ENCODE data around the gene ZP2. TPM values are rescaled to one million over a fixed set of nuclear protein-coding genes. Genes with fewer than 3 reads are reported as not detected.
A peak's percentile ranks its signal among the peaks of the same experiment; 100 is the strongest.
"Not testable (repeated sequence)": the region's sequence is repeated elsewhere in the genome, so short reads cannot be mapped to it uniquely, and the experiment has no call there.

Gene ZP2
- total and polyA plus RNA-seq, 11 donors = not detected

- H3K4me3 ChIP-seq = peak within 1 kb of the TSS; percentile 74 to 95 (median 88)
- peaks cover 17 to 59% (median 40%) of the 10 kb centered on the region in 12 donors for H3K4me1 ChIP-seq
- H3K36me3 ChIP-seq = peaks cover 0 to 27% (median 4%) of the 10 kb centered on the region in 9 donors
- ATAC-seq = peak; percentile 81 to 93 (median 90)
- peak within 1 kb of the TSS; percentile 72 to 94 (median 88) for H3K27ac ChIP-seq
- intact Hi-C loops (cut with DNase I) = loop anchor here in 8 of 10 donors (1.0 to 10.0 kb wide), 12 partner anchors 13 to 1166 kb away; partner anchors contain the start of genes CRYM (in 1 of the 8) and UQCRC2 (in 1 of the 8)
- TF ChIP-seq, protein P1, sequence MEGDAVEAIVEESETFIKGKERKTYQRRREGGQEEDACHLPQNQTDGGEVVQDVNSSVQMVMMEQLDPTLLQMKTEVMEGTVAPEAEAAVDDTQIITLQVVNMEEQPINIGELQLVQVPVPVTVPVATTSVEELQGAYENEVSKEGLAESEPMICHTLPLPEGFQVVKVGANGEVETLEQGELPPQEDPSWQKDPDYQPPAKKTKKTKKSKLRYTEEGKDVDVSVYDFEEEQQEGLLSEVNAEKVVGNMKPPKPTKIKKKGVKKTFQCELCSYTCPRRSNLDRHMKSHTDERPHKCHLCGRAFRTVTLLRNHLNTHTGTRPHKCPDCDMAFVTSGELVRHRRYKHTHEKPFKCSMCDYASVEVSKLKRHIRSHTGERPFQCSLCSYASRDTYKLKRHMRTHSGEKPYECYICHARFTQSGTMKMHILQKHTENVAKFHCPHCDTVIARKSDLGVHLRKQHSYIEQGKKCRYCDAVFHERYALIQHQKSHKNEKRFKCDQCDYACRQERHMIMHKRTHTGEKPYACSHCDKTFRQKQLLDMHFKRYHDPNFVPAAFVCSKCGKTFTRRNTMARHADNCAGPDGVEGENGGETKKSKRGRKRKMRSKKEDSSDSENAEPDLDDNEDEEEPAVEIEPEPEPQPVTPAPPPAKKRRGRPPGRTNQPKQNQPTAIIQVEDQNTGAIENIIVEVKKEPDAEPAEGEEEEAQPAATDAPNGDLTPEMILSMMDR (IDR thresholded peaks at IDR 0.05) = peak in 3 of 12 donors; percentile 12 to 14 (median 13)
- TF ChIP-seq POLR2A (IDR thresholded peaks at IDR 0.05) = peak in 1 of 2 donors; percentile 69
- WGBS, 4 donors = 0 to 2% (median 1%) methylated on average over 24 to 59 of the region's 59 CpGs
- DNase-seq = peak; percentile 85 to 93 (median 88)
- no peaks in the 10 kb centered on the region for H3K27me3 ChIP-seq
- H3K9me3 ChIP-seq = no peaks in the 10 kb centered on the region
Observed at GRCh38 chr16:21158208-21159110, 52.9 kb downstream of the ZP2 start, which contains the start of gene LDAF1. Gene LDAF1, plus strand, starts transcription at chr16:21158674. Its CDS starts 2,509 bp downstream, at chr16:21161183.

GRCh38 chr16:21157632-21158031, 53.7 kb downstream of the ZP2 start:
- H3K9me3 ChIP-seq = no peaks in the 10 kb centered on the region
- intact Hi-C loops (cut with DNase I) = loop anchor here in 9 of 10 donors (1.0 to 10.0 kb wide), 12 partner anchors 120 to 1167 kb away; partner anchors contain the start of genes CRYM (in 1 of the 9) and UQCRC2 (in 1 of the 9)
- peak overlapping the region in 8 of 12 donors; percentile 77 to 94 (median 90) for H3K27ac ChIP-seq
- TF ChIP-seq, protein P1 (IDR thresholded peaks at IDR 0.05) = no peak
- TF ChIP-seq POLR2A (IDR thresholded peaks at IDR 0.05) = no peak
- ATAC-seq (no peak), DNase-seq (no peak)
- peaks cover 13 to 51% (median 32%) of the 10 kb centered on the region in 12 donors for H3K4me1 ChIP-seq
- WGBS, 4 donors = 77 to 81% (median 79%) methylated on average over 5 of the region's 5 CpGs
- H3K27me3 ChIP-seq = no peaks in the 10 kb centered on the region
- peak overlapping the region in 4 of 12 donors; percentile 88 to 92 (median 90) for H3K4me3 ChIP-seq
- H3K36me3 ChIP-seq = peaks cover 0 to 19% (median 0%) of the 10 kb centered on the region in 9 donors

DNA sequence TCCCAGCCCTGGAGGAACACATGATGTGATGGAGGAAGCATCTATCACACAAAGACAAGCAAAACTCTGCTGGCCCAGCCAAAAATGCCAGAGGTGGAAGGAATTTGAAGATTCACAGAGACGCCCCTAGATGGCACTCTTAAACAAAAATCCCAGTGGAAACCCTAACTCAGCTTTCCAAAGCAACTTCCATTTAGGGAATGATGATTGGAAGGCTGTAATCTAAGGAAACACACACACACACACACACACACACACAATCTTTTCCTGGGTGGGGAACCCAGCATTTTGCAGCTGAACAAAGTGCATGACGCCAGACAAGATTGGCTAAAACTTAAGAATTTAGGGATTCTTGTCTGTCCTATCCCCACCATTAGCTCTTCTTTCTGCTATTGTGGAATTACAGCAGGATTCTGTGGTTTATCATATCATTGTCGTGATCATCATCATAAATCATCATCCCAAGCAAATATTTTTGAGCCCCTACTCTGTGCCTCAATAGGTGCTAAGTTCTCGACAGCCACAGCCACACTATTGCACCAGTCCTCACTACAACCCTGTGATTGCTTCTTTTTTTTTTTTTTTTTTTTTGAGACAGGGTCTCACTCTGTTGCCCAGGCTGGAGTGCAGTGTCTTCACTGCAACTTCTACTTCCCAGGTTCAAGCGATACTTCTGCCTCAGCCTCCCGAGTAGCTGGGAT, 54.5 kb downstream of the ZP2 start:
- Histone ChIP-seq H3K36me3 (peaks cover 0 to 14% (median 0%) of the 10 kb centered on the region in 9 donors), H3K27me3 (no peaks in the 10 kb centered on the region), H3K27ac (peak overlapping the region in 1 of 12 donors; percentile 92), H3K4me1 (peaks cover 9 to 43% (median 26%) of the 10 kb centered on the region in 12 donors), H3K4me3 (no peak overlapping the region), H3K9me3 (no peaks in the 10 kb centered on the region)
- intact Hi-C loops (cut with DNase I) = loop anchor here in 9 of 10 donors (1.0 to 10.0 kb wide), 12 partner anchors 120 to 1168 kb away; partner anchors contain the start of genes CRYM (in 1 of the 9) and UQCRC2 (in 1 of the 9)
- peak in 3 of 5 donors; percentile 35 to 40 (median 37) for DNase-seq
- peak in 1 of 4 donors; percentile 16 for ATAC-seq
- WGBS, 4 donors = 46 to 51% (median 48%) methylated on average over 6 of the region's 6 CpGs
- TF ChIP-seq, protein P1 (IDR thresholded peaks at IDR 0.05) = peak; percentile 31 to 73 (median 64)
- TF ChIP-seq POLR2A (IDR thresholded peaks at IDR 0.05) = no peak

DNA sequence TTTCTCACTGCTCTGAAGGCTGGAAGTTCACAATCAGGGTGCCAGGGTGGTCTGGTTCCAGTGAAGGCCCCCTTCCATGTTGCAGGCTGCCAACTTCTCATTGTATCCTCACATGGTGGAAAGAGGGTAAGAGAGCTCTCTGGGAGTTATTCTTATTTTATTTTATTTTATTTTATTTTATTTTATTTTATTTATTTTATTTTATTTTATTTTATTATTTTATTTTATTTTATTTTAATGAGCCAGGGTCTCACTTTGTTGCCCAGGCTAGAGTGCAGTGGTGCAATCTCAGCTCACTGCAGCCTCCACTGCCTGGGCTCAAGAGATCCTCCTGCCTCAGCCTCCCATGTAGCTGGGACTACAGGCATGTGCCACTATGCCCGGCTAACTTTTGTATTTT, 55.4 kb downstream of the ZP2 start:
- ATAC-seq, H3K36me3 ChIP-seq, H3K9me3 ChIP-seq, H3K27ac ChIP-seq, DNase-seq, H3K27me3 ChIP-seq, H3K4me3 ChIP-seq: not testable (repeated sequence)
- intact Hi-C loops (cut with DNase I) = loop anchor here in 9 of 10 donors (1.0 to 10.0 kb wide), 12 partner anchors 121 to 1169 kb away; partner anchors contain the start of genes CRYM (in 1 of the 9) and UQCRC2 (in 1 of the 9)
- peaks cover 9 to 34% (median 19%) of the 10 kb centered on the region in 12 donors for H3K4me1 ChIP-seq
- 62 to 83% (median 69%) methylated on average over 1 of the region's 1 CpG for WGBS, 4 donors

GRCh38 chr16:21153124-21153729, 58.1 kb downstream of the ZP2 start:
- intact Hi-C loops (cut with DNase I) = loop anchor here in 5 of 10 donors (5.0 to 10.0 kb wide), 5 partner anchors 152 to 1172 kb away; no protein-coding TSS in a partner anchor
- not testable (repeated sequence) for DNase-seq, H3K27me3 ChIP-seq, H3K27ac ChIP-seq, H3K36me3 ChIP-seq, H3K9me3 ChIP-seq, H3K4me3 ChIP-seq, ATAC-seq
- 87 to 94% (median 89%) methylated on average over 10 to 11 of the region's 11 CpGs for WGBS, 4 donors
- peaks cover 5 to 24% (median 11%) of the 10 kb centered on the region in 12 donors for H3K4me1 ChIP-seq
